HepG2 (cell line): ENCODE results near the gene CYSRT1. TPM values are rescaled to one million over a fixed set of nuclear protein-coding genes. Genes with fewer than 3 reads are reported as not detected.

Experiments
- AGO1 ChIP-seq: fragments of 200-400 bp; formaldehyde crosslinking; IDR thresholded peaks from 2 replicates; pipeline ENCODE4 v1.6.1; 2017; ENCODE audit warnings: mild to moderate bottlenecking, low read depth, low read length, moderate library complexity; ENCODE audit not compliant: poor library complexity, severe bottlenecking
- AHR ChIP-seq: IDR thresholded peaks from 2 replicates; pipeline ENCODE4 v1.6.1; 2018; ENCODE audit warnings: missing genetic modification reagents, missing compliant biosample characterization
- CREB3 ChIP-seq: sonication (generic); formaldehyde crosslinking; IDR thresholded peaks from 2 replicates; pipeline ENCODE4 v1.5.0; 2020; ENCODE audit warnings: missing genetic modification reagents
- EEA1 ChIP-seq: sonication (generic); formaldehyde crosslinking; IDR thresholded peaks from 2 replicates; pipeline ENCODE4 v1.5.1; 2020; ENCODE audit warnings: mild to moderate bottlenecking, missing genetic modification reagents, borderline replicate concordance
- FOXA3 ChIP-seq: IDR thresholded peaks from 2 replicates; pipeline ENCODE4 v1.6.1; 2016; ENCODE audit warnings: missing genetic modification reagents, missing compliant biosample characterization
- FOXM1 ChIP-seq: sonication (generic); formaldehyde crosslinking; IDR thresholded peaks from 2 replicates; pipeline ENCODE4 v1.5.0; 2020; ENCODE audit warnings: missing genetic modification reagents
- FOXP1 ChIP-seq, 2 experiments: fragments of 450-650 bp in 1 of 2; IDR thresholded peaks; 2 replicates each; pipeline ENCODE4 v1.6.1; 2017 to 2018; ENCODE audit warnings: antibody characterized with exemption in 1 of 2
- HOXA5 ChIP-seq: sonication (generic); formaldehyde crosslinking; IDR thresholded peaks from 2 replicates; pipeline ENCODE4 v1.4.0; 2020; ENCODE audit warnings: missing genetic modification reagents
- IKZF4 ChIP-seq: sonication (generic); formaldehyde crosslinking; IDR thresholded peaks from 2 replicates; pipeline ENCODE4 v1.5.1; 2020; ENCODE audit warnings: borderline replicate concordance, mild to moderate bottlenecking, low read depth, missing genetic modification reagents; ENCODE audit errors: not compliant biosample characterization
- MAFK ChIP-seq, 2 experiments: IDR thresholded peaks in 1 of 2; conservative IDR thresholded peaks in 1 of 2; 2 replicates each; pipeline ENCODE4 v1.6.1; 2011; ENCODE audit warnings: improper control_type of control experiment in 2 of 2, low read length in 2 of 2
- NCOR1 ChIP-seq: fragments of 200-600 bp; sonication (generic); IDR thresholded peaks from 2 replicates; pipeline ENCODE4 v1.7.0; 2017; ENCODE audit warnings: antibody characterized with exemption, low read length, borderline replicate concordance
- RBFOX2 ChIP-seq: fragments of 200-400 bp; formaldehyde crosslinking; IDR thresholded peaks from 2 replicates; pipeline ENCODE4 v1.6.1; 2017; ENCODE audit warnings: low read depth, mild to moderate bottlenecking, low read length
- TAF1 ChIP-seq: sonication (generic); formaldehyde crosslinking; IDR thresholded peaks from 2 replicates; pipeline ENCODE4 v1.4.0; 2020; ENCODE audit warnings: missing genetic modification reagents
- TEAD3 ChIP-seq: optimal IDR thresholded peaks from 2 replicates; pipeline ENCODE3; 2016; ENCODE audit warnings: borderline replicate concordance
- TSC22D2 ChIP-seq: sonication (generic); formaldehyde crosslinking; IDR thresholded peaks from 2 replicates; pipeline ENCODE4 v1.5.1; 2020; ENCODE audit warnings: missing genetic modification reagents, mild to moderate bottlenecking, borderline replicate concordance
- U2AF1 ChIP-seq: fragments of 200-400 bp; formaldehyde crosslinking; optimal IDR thresholded peaks from 2 replicates; pipeline ENCODE3; 2017; ENCODE audit warnings: mild to moderate bottlenecking, low read depth, low read length
- UBTF ChIP-seq: sonication (generic); formaldehyde crosslinking; IDR thresholded peaks from 2 replicates; pipeline ENCODE4 v1.4.0; 2020; ENCODE audit warnings: mild to moderate bottlenecking, missing genetic modification reagents
- YEATS2 ChIP-seq: sonication (generic); formaldehyde crosslinking; IDR thresholded peaks from 2 replicates; pipeline ENCODE4 v1.4.0; 2020; ENCODE audit warnings: missing genetic modification reagents, borderline replicate concordance
- YY1 ChIP-seq: IDR thresholded peaks from 2 replicates; pipeline ENCODE4 v1.6.1; 2011; ENCODE audit warnings: low read length, low read depth, moderate library complexity, mild to moderate bottlenecking; ENCODE audit not compliant: insufficient read depth, insufficient replicate concordance
- ZBTB44 ChIP-seq: sonication (generic); formaldehyde crosslinking; IDR thresholded peaks from 2 replicates; pipeline ENCODE4 v1.4.0; 2020; ENCODE audit warnings: missing genetic modification reagents
- ZFY ChIP-seq: sonication (generic); formaldehyde crosslinking; IDR thresholded peaks from 2 replicates; pipeline ENCODE4 v1.4.0; 2020; ENCODE audit warnings: missing genetic modification reagents
- ZNF367 ChIP-seq: sonication (generic); formaldehyde crosslinking; IDR thresholded peaks from 2 replicates; pipeline ENCODE4 v1.4.0; 2020; ENCODE audit warnings: missing genetic modification reagents, borderline replicate concordance
- ZNF639 ChIP-seq: conservative IDR thresholded peaks from 2 replicates; pipeline ENCODE4 v1.6.1; 2018; ENCODE audit warnings: missing genetic modification reagents
- ZNF768 ChIP-seq: sonication (generic); formaldehyde crosslinking; IDR thresholded peaks from 2 replicates; pipeline ENCODE4 v1.4.0; 2020; ENCODE audit warnings: missing genetic modification reagents
- ZNF782 ChIP-seq: sonication (generic); formaldehyde crosslinking; IDR thresholded peaks from 2 replicates; pipeline ENCODE4 v1.4.0; 2020; ENCODE audit warnings: missing genetic modification reagents, mild to moderate bottlenecking, borderline replicate concordance
- polyA plus RNA-seq, 8 experiments: library from polyadenylated mRNA; depleted of rRNA in 3 of 8; stranded (reverse) in 7 of 8; unstranded in 1 of 8; fragments of >200 nt; fragmentation: Illumina TruSeq in 4 of 8; extraction: Trizol in 4 of 8; gene quantifications; 2 replicates each; pipeline versions ENCODE4 v1.2.1 to v1.2.3, GENCODE V29; 2011 to 2016; ENCODE audit warnings: low read depth in 4 of 8, missing spikeins in 1 of 8, mixed read lengths in 1 of 8; ENCODE audit not compliant: insufficient read depth in 1 of 8
- total RNA-seq, 5 experiments: library from RNA; depleted of rRNA; stranded (reverse); fragments of >200 nt; fragmentation: Illumina TruSeq; extraction: Trizol; gene quantifications; 2 replicates each; pipeline ENCODE4 v1.2.3, GENCODE V29; 2016; ENCODE audit warnings: low read depth in 1 of 5

The CYSRT1 gene
- total and polyA plus RNA-seq, 2 of the 13 experiments (the other 11 are each of a cell fraction or from before 2014, with no cell fraction given) = 1.5 to 2.1 TPM

GRCh38 chr9:137221506-137222111, 3.4 kb upstream of the CYSRT1 start (continued):
- TF ChIP-seq NCOR1 (no peak), ZBTB44 (CRISPR knock-in tag) (no peak), HOXA5 (CRISPR knock-in tag) (no peak), EEA1 (CRISPR knock-in tag) (no peak), UBTF (CRISPR knock-in tag) (peak; percentile 45; the same call in 1 of the 2 replicates), YY1 (peak; percentile 24), AGO1 (no peak), TAF1 (CRISPR knock-in tag) (peak; percentile 27; the same call in 1 of the 2 replicates), RBFOX2 (peak; percentile 37; the same call in 1 of the 2 replicates), YEATS2 (CRISPR knock-in tag) (no peak), ZNF768 (CRISPR knock-in tag) (0 out of 2 replicates have a peak, but pooled peaks have one; percentile 36), CREB3 (CRISPR knock-in tag) (no peak), IKZF4 (CRISPR knock-in tag) (no peak), U2AF1 (no peak), ZNF782 (CRISPR knock-in tag) (peak; percentile 46; the same call in 1 of the 2 replicates), AHR (CRISPR knock-in tag) (no peak), ZNF367 (CRISPR knock-in tag) (no peak), TSC22D2 (CRISPR knock-in tag) (no peak), FOXM1 (CRISPR knock-in tag) (no peak), FOXP1 (IDR thresholded peaks at IDR 0.05) (no peak), FOXP1 (CRISPR knock-in tag; IDR thresholded peaks at IDR 0.05) (no peak), MAFK (conservative IDR thresholded peaks at IDR 0.05 in 1 of 2, IDR thresholded peaks at IDR 0.05 in 1 of 2; ENCODE audit: low read length in 2 of 2) (no peak), FOXA3 (no peak), TEAD3 (CRISPR knock-in tag) (no peak), ZNF639 (CRISPR knock-in tag) (peak; percentile 47; the same call in 1 of the 2 replicates), ZFY (CRISPR knock-in tag) (peak; percentile 85)
